GM10266 (cell line): Measurements from ENCODE around the gene LDB1.

Experiments used
- DNase-seq: peaks from one replicate; pipeline ENCODE4 v3.0.0; 2012; ENCODE audit errors: extremely low spot score
- TF ChIP-seq, protein P1 (sequence below): IDR thresholded peaks from 2 replicates; pipeline ENCODE4 v1.5.1; 2012; ENCODE audit warnings: mild to moderate bottlenecking, low read depth; ENCODE audit not compliant: control insufficient read depth, insufficient read depth; ENCODE audit errors: missing control alignments

LDB1 gene

DNA sequence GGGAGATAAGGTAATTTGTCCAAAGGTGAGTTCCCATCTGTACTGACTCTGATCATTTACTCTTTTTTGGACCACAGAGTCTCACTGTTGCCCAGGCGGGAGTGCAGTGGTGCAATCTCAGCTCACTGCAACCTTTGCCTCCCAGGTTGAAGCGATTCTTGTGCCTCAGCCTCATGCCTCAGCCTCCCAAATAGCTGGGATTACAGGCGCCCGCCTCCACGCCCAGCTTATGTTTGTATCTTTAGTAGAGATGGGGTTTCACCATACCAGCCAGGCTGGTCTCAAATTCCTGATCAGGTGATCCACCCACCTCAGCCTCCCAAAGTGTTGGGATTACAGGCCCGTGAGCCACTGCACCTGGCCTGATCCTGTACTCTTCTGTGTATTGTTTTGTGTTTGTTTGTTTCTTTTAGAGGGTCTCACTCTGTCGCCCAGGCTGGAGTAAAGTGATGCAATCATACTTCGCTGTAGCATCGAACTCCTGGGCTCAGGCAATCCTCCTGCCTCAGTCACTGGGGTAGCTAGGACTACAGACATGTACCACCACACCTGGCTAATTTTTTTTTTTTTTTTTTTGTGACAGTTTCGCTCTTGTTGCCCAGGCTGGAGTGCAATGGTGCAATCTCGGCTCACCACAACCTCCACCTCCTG, 34.4 kb upstream of the LDB1 start:
- no peak for DNase-seq
- TF ChIP-seq, protein P1, sequence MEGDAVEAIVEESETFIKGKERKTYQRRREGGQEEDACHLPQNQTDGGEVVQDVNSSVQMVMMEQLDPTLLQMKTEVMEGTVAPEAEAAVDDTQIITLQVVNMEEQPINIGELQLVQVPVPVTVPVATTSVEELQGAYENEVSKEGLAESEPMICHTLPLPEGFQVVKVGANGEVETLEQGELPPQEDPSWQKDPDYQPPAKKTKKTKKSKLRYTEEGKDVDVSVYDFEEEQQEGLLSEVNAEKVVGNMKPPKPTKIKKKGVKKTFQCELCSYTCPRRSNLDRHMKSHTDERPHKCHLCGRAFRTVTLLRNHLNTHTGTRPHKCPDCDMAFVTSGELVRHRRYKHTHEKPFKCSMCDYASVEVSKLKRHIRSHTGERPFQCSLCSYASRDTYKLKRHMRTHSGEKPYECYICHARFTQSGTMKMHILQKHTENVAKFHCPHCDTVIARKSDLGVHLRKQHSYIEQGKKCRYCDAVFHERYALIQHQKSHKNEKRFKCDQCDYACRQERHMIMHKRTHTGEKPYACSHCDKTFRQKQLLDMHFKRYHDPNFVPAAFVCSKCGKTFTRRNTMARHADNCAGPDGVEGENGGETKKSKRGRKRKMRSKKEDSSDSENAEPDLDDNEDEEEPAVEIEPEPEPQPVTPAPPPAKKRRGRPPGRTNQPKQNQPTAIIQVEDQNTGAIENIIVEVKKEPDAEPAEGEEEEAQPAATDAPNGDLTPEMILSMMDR, result no peak

DNA sequence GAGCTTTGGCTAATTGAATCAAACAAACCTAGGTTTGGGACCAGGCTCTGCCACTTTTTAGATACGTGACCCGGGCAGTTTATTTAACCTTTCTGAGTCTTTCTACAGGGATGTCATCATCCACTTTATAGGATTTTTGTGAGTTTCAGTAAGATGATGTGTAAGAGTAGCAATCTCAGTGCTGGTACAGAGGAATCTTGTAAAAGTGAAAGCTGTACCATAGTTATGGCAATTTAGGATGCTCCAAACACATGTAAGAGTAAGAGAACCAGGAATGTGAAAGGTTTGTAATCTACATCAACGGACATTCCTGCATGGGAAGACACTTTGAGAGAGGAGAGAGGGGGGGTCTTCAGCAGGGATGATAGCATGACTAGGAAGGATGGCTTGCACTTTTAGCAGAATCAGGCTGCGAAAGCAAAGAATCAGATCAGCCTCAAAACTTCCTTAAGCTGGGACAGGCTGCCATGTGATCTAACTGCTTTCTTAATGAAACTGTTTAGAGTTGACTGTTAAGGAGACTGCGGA, 33.0 kb upstream of the LDB1 start:
- DNase-seq, result no peak
- TF ChIP-seq, protein P1, result no peak

DNA sequence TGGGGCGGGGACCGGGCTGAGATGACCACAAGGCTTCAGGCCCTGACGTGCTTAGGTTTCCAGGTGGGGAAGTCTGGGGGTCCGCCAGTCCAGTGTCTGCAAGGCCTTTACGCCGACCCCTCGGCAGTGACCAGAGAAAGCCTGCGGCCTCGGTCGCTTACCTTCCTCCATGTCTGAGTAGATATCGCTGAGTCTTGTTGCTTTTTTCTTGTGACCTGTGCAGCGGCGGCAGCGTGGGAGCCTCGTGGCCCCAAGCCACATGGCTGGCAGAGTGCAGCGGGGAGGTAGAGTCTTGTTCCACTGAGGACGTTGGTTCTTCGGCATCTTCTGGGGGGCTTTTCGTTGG, 32.4 kb upstream of the LDB1 start:
- TF ChIP-seq, protein P1, result no peak
- no peak for DNase-seq

DNA sequence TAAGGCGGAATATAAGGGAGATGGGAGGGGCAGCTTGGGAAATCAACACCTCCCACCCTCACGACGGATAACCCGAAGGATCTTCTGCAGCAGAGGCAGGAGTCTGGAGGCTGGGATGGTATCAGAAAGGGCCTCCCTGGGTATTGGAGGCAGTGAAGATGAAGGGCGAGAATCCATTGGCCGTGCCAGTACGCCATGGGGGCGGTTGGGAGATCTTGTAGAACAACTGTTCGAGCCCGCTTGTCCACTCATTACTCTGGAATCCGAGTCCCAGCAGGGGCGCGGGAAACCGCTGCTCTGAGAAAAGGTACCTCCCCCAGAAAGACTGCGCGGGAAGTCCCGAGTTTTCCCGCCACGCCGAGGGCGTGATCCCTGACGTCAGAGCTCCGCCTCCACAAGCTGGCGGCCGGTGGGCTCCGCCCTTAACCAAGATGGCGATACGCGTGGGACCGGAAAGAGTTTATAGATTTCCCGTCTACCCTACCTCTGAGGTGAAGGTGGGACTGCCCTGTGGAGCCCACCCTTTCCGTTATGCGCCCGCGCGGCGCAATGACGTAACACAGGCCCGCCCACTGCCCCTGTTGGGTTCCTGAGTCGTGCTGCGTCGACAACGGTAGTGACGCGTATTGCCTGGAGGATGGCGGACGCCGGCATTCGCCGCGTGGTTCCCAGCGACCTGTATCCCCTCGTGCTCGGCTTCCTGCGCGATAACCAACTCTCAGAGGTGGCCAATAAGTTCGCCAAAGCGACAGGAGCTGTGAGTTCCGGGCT, 31.8 kb upstream of the LDB1 start, which contains the start of gene NOLC1:
Gene NOLC1, plus strand, starts transcription at position 616 of the 771 bp plus-strand sequence. Its CDS starts 22 bp downstream, at position 638.
- TF ChIP-seq, protein P1, result no peak

GRCh38 chr10:102150970-102151773, 31.0 kb upstream of the LDB1 start:
- TF ChIP-seq, protein P1, result no peak
- DNase-seq, result no peak

More for the DNA sequence above, 31.8 kb upstream of the LDB1 start, which contains the start of gene NOLC1:
- DNase-seq, result peak; percentile 94

DNA sequence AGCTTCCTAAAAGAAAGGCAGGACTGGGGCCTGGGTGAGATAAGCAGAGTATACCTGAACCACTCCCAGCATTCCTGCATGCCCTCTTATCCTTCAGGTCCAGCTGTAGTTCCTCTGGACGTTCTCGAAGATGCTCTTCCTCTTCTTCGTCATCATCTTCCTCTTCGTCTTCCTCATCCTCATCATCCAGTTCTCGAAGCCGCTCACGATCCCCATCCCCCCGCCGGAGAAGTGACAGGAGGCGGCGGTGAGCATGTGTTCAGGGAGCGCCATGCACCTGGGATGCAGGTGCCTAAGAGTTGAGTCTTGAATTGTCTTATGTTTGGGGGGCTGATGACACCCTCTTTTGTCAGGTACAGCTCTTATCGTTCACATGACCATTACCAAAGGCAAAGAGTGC, 28.1 kb upstream of the LDB1 start:
- DNase-seq, result no peak

More for the DNA sequence above, 28.1 kb upstream of the LDB1 start:
- TF ChIP-seq, protein P1, result no peak
